CD4-positive, CD25-positive, alpha-beta regulatory T cell (primary cell): ENCODE measurements around the gene EFHC1. TPM values are rescaled to one million over a fixed set of nuclear protein-coding genes. Genes with fewer than 3 reads are reported as not detected.

Experiments
- ATAC-seq, 2 donors: fragments of 150-1000 bp; cut with Tn5 transposase; one replicate each; pipeline ENCODE4 v1.10.0; 2021; ENCODE audit warnings: low read depth in 2 of 2, moderate number of reproducible peaks in 2 of 2, moderate library complexity in 1 of 2
- DNase-seq, 3 donors: peaks; one replicate each; pipeline versions ENCODE4 v3.0.0 to v3.0.0-alpha.2; 2012 to 2022; ENCODE audit warnings: mixed read lengths in 1 of 3
- H3K27ac ChIP-seq: one replicate; pipeline ENCODE4 v1.7.0; 2013; ENCODE audit warnings: mild to moderate bottlenecking, low read length; ENCODE audit not compliant: insufficient read depth, poor library complexity, severe bottlenecking
- H3K27me3 ChIP-seq: one replicate; pipeline ENCODE4 v1.7.0; 2013; ENCODE audit warnings: low read length; ENCODE audit not compliant: control insufficient read depth, insufficient read depth
- H3K36me3 ChIP-seq: one replicate; pipeline ENCODE4 v1.7.0; 2013; ENCODE audit warnings: mild to moderate bottlenecking, low read length, moderate library complexity; ENCODE audit not compliant: control insufficient read depth, insufficient read depth
- H3K4me1 ChIP-seq: 2 replicates; pipeline ENCODE4 v1.7.0; 2013; ENCODE audit warnings: mild to moderate bottlenecking, low read length; ENCODE audit not compliant: insufficient read depth, control insufficient read depth, poor library complexity, severe bottlenecking
- H3K4me3 ChIP-seq: one replicate; pipeline ENCODE4 v1.7.0; 2013; ENCODE audit warnings: low read depth, mild to moderate bottlenecking, low read length, moderate library complexity
- H3K9me3 ChIP-seq, 2 experiments: 1 replicate in 1 of 2; 2 replicates in 1 of 2; pipeline ENCODE4 v1.7.0; 2013; ENCODE audit warnings: low read length in 2 of 2, mild to moderate bottlenecking in 1 of 2, moderate library complexity in 1 of 2; ENCODE audit not compliant: control insufficient read depth in 2 of 2
- H3K27ac Mint-ChIP-seq, 3 donors: one replicate each; pipeline ENCODE4 v1.8.0; 2020 to 2022; ENCODE audit warnings: mild to moderate bottlenecking in 3 of 3, mixed read lengths in 3 of 3, moderate library complexity in 2 of 3
- H3K27me3 Mint-ChIP-seq: one replicate; pipeline ENCODE4 v1.8.0; 2022; ENCODE audit warnings: mild to moderate bottlenecking, mixed read lengths
- H3K36me3 Mint-ChIP-seq: one replicate; pipeline ENCODE4 v1.8.0; 2020; ENCODE audit warnings: mixed read lengths
- H3K4me1 Mint-ChIP-seq, 4 donors: one replicate each; pipeline ENCODE4 v1.8.0; 2020 to 2022; ENCODE audit warnings: mixed read lengths in 4 of 4, mild to moderate bottlenecking in 1 of 4
- H3K4me3 Mint-ChIP-seq, 4 donors: one replicate each; pipeline ENCODE4 v1.8.0; 2020 to 2022; ENCODE audit warnings: mild to moderate bottlenecking in 4 of 4, mixed read lengths in 4 of 4, moderate library complexity in 3 of 4
- H3K9me3 Mint-ChIP-seq, 7 donors: one replicate each; pipeline ENCODE4 v1.8.0; 2020 to 2022; ENCODE audit warnings: mixed read lengths in 7 of 7, mild to moderate bottlenecking in 3 of 7, moderate library complexity in 2 of 7
- polyA plus RNA-seq, 4 donors: library from polyadenylated mRNA; unstranded; fragments of 300-500 nt; fragmentation: Illumina TruSeq; gene quantifications; one replicate each; pipeline ENCODE4 v1.2.3, GENCODE V29; 2021
- total RNA-seq: library from RNA; stranded (reverse); gene quantifications from one replicate; pipeline ENCODE4 v1.2.3, GENCODE V29; 2022

EFHC1 gene
- total and polyA plus RNA-seq, 5 donors from 2014 or later = 0.32 to 4.4 (median 2.1) TPM; not detected in 1

- peaks cover 28 to 68% (median 50%) of the 10 kb centered on the region in 4 donors for H3K4me1 Mint-ChIP-seq
- H3K4me3 ChIP-seq = peak overlapping the region; percentile 29
- peaks cover 5% of the 10 kb centered on the region for H3K27me3 Mint-ChIP-seq
- peaks cover 16% of the 10 kb centered on the region for H3K36me3 ChIP-seq
- peaks cover 17% of the 10 kb centered on the region for H3K36me3 Mint-ChIP-seq
- ATAC-seq (peak; percentile 38 to 41), DNase-seq (peak in 2 of 3 donors; percentile 49 to 66)
- H3K27me3 ChIP-seq = no peaks in the 10 kb centered on the region
- no peaks in the 10 kb centered on the region for H3K9me3 ChIP-seq
- peak overlapping the region; percentile 50 to 93 (median 89) for H3K27ac Mint-ChIP-seq
- peak overlapping the region; percentile 87 for H3K27ac ChIP-seq
- H3K4me3 Mint-ChIP-seq = peak overlapping the region; percentile 58 to 84 (median 71)
- peaks cover 52% of the 10 kb centered on the region for H3K4me1 ChIP-seq
- H3K9me3 Mint-ChIP-seq = peaks cover 0 to 2% (median 0%) of the 10 kb centered on the region in 7 donors
Measured at GRCh38 chr6:52399511-52400312, 20.4 kb upstream of the EFHC1 start.

- H3K4me3 Mint-ChIP-seq = peak overlapping the region in 3 of 4 donors; percentile 58 to 84 (median 60)
- Histone ChIP-seq H3K27me3 (no peaks in the 10 kb centered on the region), H3K27ac (peak overlapping the region; percentile 47), H3K36me3 (peaks cover 20% of the 10 kb centered on the region), H3K4me1 (peaks cover 49% of the 10 kb centered on the region), H3K9me3 (no peaks in the 10 kb centered on the region), H3K4me3 (no peak overlapping the region)
- H3K27me3 Mint-ChIP-seq = peaks cover 5% of the 10 kb centered on the region
- H3K36me3 Mint-ChIP-seq = peaks cover 20% of the 10 kb centered on the region
- DNase-seq (no peak), ATAC-seq (peak in 1 of 2 donors; percentile 36)
- H3K4me1 Mint-ChIP-seq = peaks cover 28 to 62% (median 48%) of the 10 kb centered on the region in 4 donors
- peak overlapping the region in 2 of 3 donors; percentile 89 to 93 for H3K27ac Mint-ChIP-seq
- peaks cover 0 to 2% (median 0%) of the 10 kb centered on the region in 7 donors for H3K9me3 Mint-ChIP-seq
Measured at GRCh38 chr6:52400313-52401041, 19.7 kb upstream of the EFHC1 start.

- Histone ChIP-seq H3K9me3 (no peaks in the 10 kb centered on the region), H3K27me3 (no peaks in the 10 kb centered on the region), H3K27ac (no peak overlapping the region), H3K36me3 (peaks cover 20% of the 10 kb centered on the region), H3K4me1 (peaks cover 24% of the 10 kb centered on the region), H3K4me3 (no peak overlapping the region)
- H3K27me3 Mint-ChIP-seq = no peaks in the 10 kb centered on the region
- no peak overlapping the region for H3K4me3 Mint-ChIP-seq
- H3K36me3 Mint-ChIP-seq = peaks cover 28% of the 10 kb centered on the region
- no peaks in the 10 kb centered on the region for H3K9me3 Mint-ChIP-seq
- H3K4me1 Mint-ChIP-seq = peaks cover 14 to 42% (median 27%) of the 10 kb centered on the region in 4 donors
- no peak for DNase-seq
- ATAC-seq = no peak
- H3K27ac Mint-ChIP-seq = peak overlapping the region in 2 of 3 donors; percentile 46 to 54
Measured at GRCh38 chr6:52403086-52403485, 17.1 kb upstream of the EFHC1 start.

- DNase-seq = no peak
- no peak for ATAC-seq
- H3K27me3 Mint-ChIP-seq = no peaks in the 10 kb centered on the region
- Histone ChIP-seq H3K4me3 (no peak overlapping the region), H3K9me3 (no peaks in the 10 kb centered on the region), H3K27me3 (no peaks in the 10 kb centered on the region), H3K4me1 (peaks cover 20% of the 10 kb centered on the region), H3K36me3 (peaks cover 20% of the 10 kb centered on the region), H3K27ac (no peak overlapping the region)
- peaks cover 14 to 36% (median 24%) of the 10 kb centered on the region in 4 donors for H3K4me1 Mint-ChIP-seq
- H3K4me3 Mint-ChIP-seq = no peak overlapping the region
- peaks cover 28% of the 10 kb centered on the region for H3K36me3 Mint-ChIP-seq
- peaks cover 0 to under 1% (median 0%) of the 10 kb centered on the region in 7 donors for H3K9me3 Mint-ChIP-seq
- peak overlapping the region; percentile 27 to 94 (median 54) for H3K27ac Mint-ChIP-seq
Measured at GRCh38 chr6:52403627-52404026, 16.5 kb upstream of the EFHC1 start.

- Mint-ChIP-seq H3K36me3 (peaks cover 28% of the 10 kb centered on the region), H3K9me3 (peaks cover 0 to 2% (median 0%) of the 10 kb centered on the region in 7 donors)
- no peak for ATAC-seq
Measured at GRCh38 chr6:52405243-52405642, 14.9 kb upstream of the EFHC1 start.

GRCh38 chr6:52407467-52407866, 12.7 kb upstream of the EFHC1 start:
- Histone ChIP-seq H3K4me1 (no peaks in the 10 kb centered on the region), H3K36me3 (peaks cover 20% of the 10 kb centered on the region), H3K9me3 (no peaks in the 10 kb centered on the region), H3K27me3 (no peaks in the 10 kb centered on the region), H3K4me3 (no peak overlapping the region), H3K27ac (no peak overlapping the region)
- Mint-ChIP-seq H3K9me3 (peaks cover 0 to 2% (median 0%) of the 10 kb centered on the region in 7 donors), H3K4me1 (peaks cover 3 to 10% (median 8%) of the 10 kb centered on the region in 4 donors), H3K36me3 (peaks cover 28% of the 10 kb centered on the region), H3K4me3 (no peak overlapping the region), H3K27ac (peak overlapping the region in 1 of 3 donors; percentile 13), H3K27me3 (no peaks in the 10 kb centered on the region)
- peak in 2 of 3 donors; percentile 47 to 60 for DNase-seq
- peak; percentile 45 to 56 for ATAC-seq

More at GRCh38 chr6:52405243-52405642, 14.9 kb upstream of the EFHC1 start:
- DNase-seq = no peak
- Histone ChIP-seq H3K27ac (no peak overlapping the region), H3K4me3 (no peak overlapping the region), H3K4me1 (peaks cover 4% of the 10 kb centered on the region), H3K9me3 (no peaks in the 10 kb centered on the region), H3K36me3 (peaks cover 20% of the 10 kb centered on the region), H3K27me3 (no peaks in the 10 kb centered on the region)
- peaks cover 10 to 20% (median 11%) of the 10 kb centered on the region in 4 donors for H3K4me1 Mint-ChIP-seq
- no peaks in the 10 kb centered on the region for H3K27me3 Mint-ChIP-seq
- no peak overlapping the region for H3K4me3 Mint-ChIP-seq
- peak overlapping the region in 1 of 3 donors; percentile 64 for H3K27ac Mint-ChIP-seq

GRCh38 chr6:52409499-52409898, 10.6 kb upstream of the EFHC1 start:
- ATAC-seq (no peak), DNase-seq (no peak)
- Histone ChIP-seq H3K27ac (no peak overlapping the region), H3K27me3 (no peaks in the 10 kb centered on the region), H3K4me3 (no peak overlapping the region), H3K36me3 (peaks cover 6% of the 10 kb centered on the region), H3K4me1 (no peaks in the 10 kb centered on the region), H3K9me3 (no peaks in the 10 kb centered on the region)
- Mint-ChIP-seq H3K27me3 (no peaks in the 10 kb centered on the region), H3K4me1 (peaks cover 4 to 10% (median 7%) of the 10 kb centered on the region in 4 donors), H3K36me3 (peaks cover 12% of the 10 kb centered on the region), H3K27ac (peak overlapping the region in 1 of 3 donors; percentile 57), H3K4me3 (no peak overlapping the region), H3K9me3 (peaks cover 0 to 2% (median 0%) of the 10 kb centered on the region in 7 donors)
